PFSK-1 (cell line): ENCODE data around the gene ENPP5.

ENCODE experiments used
- FOXP2 ChIP-seq: optimal IDR thresholded peaks from 2 replicates; pipeline ENCODE3; 2011; ENCODE audit warnings: borderline replicate concordance, control low read depth, inconsistent platforms; ENCODE audit not compliant: insufficient read depth; ENCODE audit errors: extremely low read length, extremely low read depth
- POLR2AphosphoS5 ChIP-seq: IDR thresholded peaks from 2 replicates; pipeline ENCODE4 v1.6.1; 2012; ENCODE audit warnings: low read depth, mild to moderate bottlenecking, control low read depth, low read length, moderate library complexity
- REST ChIP-seq, 2 experiments: IDR thresholded peaks; 2 replicates each; pipeline versions ENCODE4 v1.6.1 to v1.8.0; 2011 to 2012; ENCODE audit warnings: low read depth in 2 of 2, low read length in 2 of 2, control low read depth in 1 of 2, inconsistent platforms in 1 of 2, mild to moderate bottlenecking in 1 of 2, moderate library complexity in 1 of 2; ENCODE audit not compliant: insufficient read depth in 1 of 2
- SIN3A ChIP-seq: IDR thresholded peaks from 2 replicates; pipeline ENCODE4 v1.6.1; 2012; ENCODE audit warnings: mild to moderate bottlenecking, low read length, moderate library complexity, borderline replicate concordance; ENCODE audit not compliant: insufficient read depth
- TAF1 ChIP-seq: IDR thresholded peaks from 2 replicates; pipeline ENCODE4 v1.6.1; 2012; ENCODE audit warnings: low read length, control low read depth, borderline replicate concordance; ENCODE audit not compliant: insufficient read depth

- TF ChIP-seq REST (IDR thresholded peaks at IDR 0.05; ENCODE audit: insufficient read depth in 1 of 2, low read depth in 2 of 2, low read length in 2 of 2), result no peak
- no peak for TF ChIP-seq POLR2AphosphoS5
- TF ChIP-seq TAF1, result no peak
- no peak for TF ChIP-seq SIN3A
- no peak for TF ChIP-seq FOXP2
Observed at GRCh38 chr6:46137387-46137786, 33.4 kb downstream of the ENPP5 start.
